ENCODE data around the gene C1orf122.

The C1orf122 gene

DNA sequence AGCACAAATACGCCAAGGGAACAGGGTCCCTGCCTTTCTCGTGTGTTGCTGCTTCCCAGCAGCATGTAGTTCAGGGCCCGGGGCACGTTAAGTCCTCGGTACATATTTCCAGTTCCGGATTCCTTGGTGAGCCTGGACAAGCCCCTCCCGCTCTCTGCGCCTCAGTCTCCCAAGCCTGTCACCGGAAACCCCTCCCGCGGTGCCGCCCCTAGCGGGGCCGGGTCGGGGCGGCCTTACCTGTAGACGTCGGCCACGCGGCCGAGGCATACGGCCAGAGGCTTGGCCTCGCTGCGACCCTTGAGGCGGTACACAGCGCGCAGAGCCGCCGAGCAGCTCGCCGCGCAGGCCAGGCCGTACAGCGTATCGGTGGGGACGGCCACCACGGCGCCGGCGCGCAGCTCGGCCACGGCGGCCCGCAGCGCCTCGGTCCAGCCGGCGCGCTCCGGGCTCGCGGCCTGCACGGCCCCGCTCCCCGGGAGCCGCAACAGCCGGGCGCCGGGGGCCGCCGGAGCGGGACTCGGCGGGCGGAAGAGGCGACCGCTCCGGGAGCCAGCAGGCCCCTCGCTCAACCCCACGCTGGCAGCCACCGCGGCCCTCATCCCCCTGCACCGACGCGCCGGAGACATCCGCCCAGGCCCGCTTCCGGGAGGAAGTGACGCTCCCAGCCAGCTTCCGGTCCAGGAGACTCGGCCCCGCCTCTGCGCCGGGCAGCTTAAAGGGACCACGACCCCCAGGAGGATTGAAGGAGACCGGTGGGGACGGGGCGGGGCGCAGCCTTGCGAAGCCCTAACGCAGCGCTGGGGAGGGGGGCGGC lies at the start of gene C1orf122, which contains the start of gene YRDC:
TSS of gene C1orf122 (plus strand) at position 236 of the 814 bp plus-strand sequence. CDS start 615 bp downstream, outside the sequence.
TSS of gene YRDC (minus strand) at position 654 of the 814 bp plus-strand sequence. CDS start at position 626, 28 bp downstream.
- TF ChIP-seq, protein P1, sequence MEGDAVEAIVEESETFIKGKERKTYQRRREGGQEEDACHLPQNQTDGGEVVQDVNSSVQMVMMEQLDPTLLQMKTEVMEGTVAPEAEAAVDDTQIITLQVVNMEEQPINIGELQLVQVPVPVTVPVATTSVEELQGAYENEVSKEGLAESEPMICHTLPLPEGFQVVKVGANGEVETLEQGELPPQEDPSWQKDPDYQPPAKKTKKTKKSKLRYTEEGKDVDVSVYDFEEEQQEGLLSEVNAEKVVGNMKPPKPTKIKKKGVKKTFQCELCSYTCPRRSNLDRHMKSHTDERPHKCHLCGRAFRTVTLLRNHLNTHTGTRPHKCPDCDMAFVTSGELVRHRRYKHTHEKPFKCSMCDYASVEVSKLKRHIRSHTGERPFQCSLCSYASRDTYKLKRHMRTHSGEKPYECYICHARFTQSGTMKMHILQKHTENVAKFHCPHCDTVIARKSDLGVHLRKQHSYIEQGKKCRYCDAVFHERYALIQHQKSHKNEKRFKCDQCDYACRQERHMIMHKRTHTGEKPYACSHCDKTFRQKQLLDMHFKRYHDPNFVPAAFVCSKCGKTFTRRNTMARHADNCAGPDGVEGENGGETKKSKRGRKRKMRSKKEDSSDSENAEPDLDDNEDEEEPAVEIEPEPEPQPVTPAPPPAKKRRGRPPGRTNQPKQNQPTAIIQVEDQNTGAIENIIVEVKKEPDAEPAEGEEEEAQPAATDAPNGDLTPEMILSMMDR (IDR thresholded peaks at IDR 0.05; ENCODE audit: low read depth, low read length): no peak
- in situ Hi-C loops (cut with HindIII; ENCODE audit: low sequenced_read_pairs): no loop called here
- peak; percentile 95 for DNase-seq (ENCODE audit: low read depth, low spot score)
- H3K4me3 ChIP-seq (ENCODE audit: low read depth, low read length): peak within 1 kb of the TSS; percentile 85

DNA sequence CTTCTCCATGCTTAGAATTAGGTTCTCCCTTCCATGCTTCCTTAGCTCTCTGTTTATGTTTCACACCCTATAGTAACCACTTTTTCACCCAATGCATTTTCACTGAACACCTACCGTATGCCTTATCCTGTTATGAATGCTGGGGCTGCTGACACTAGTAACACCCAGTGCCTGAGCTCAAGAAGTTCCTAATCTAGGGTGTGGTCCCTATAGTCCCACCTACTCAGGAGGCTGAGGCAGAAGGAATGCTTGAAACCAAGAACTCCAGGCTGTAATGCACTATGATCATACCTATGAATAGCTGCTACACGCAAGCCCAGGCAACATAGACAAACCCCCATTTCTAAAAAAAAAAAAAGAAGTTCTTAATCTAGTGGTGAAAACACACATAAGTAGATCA lies 48.1 kb upstream of the C1orf122 start:
- TF ChIP-seq, protein P1 (IDR thresholded peaks at IDR 0.05; ENCODE audit: low read depth, low read length): no peak
- DNase-seq (ENCODE audit: low read depth, low spot score): no peak
- no peak overlapping the region for H3K4me3 ChIP-seq (ENCODE audit: low read depth, low read length)
- in situ Hi-C loops (cut with HindIII; ENCODE audit: low sequenced_read_pairs): no loop called here

DNA sequence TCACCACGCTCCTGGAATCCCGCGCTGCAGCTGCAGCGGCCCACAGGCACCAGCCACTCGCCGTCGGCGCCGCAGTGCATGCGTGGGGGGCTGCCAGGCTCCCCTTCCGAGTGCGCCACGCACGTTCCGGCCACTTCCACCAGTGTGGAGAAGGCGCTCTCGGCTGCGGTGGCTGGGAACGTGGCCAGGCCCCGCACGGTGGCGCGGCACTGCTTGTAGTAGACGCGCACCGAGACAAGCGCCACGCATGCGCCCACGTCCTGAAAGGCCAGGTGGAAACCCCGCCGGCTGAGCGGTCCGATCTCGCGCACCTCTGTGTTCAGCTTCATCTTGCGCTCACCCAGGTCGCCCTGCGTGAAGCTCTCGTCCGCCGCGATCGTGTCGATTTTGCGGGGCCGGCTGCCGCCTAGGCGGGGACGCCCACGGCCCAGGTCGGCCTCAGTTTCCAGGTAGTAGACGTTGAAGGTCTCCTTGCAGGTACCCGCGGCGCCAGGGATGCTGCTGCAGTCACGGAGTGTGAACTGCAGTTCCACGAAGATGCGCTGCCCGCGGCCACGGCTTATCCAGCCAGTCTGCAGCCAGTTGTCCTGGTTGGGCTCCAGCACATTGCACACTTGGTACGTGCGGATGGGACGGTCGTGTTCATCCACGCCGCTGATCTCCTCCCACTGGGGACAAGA lies 46.0 kb upstream of the C1orf122 start:
- in situ Hi-C loops (cut with HindIII; ENCODE audit: low sequenced_read_pairs): no loop called here
- TF ChIP-seq, protein P1 (IDR thresholded peaks at IDR 0.05; ENCODE audit: low read depth, low read length): no peak
- DNase-seq (ENCODE audit: low read depth, low spot score): no peak
- no peak overlapping the region for H3K4me3 ChIP-seq (ENCODE audit: low read depth, low read length)

DNA sequence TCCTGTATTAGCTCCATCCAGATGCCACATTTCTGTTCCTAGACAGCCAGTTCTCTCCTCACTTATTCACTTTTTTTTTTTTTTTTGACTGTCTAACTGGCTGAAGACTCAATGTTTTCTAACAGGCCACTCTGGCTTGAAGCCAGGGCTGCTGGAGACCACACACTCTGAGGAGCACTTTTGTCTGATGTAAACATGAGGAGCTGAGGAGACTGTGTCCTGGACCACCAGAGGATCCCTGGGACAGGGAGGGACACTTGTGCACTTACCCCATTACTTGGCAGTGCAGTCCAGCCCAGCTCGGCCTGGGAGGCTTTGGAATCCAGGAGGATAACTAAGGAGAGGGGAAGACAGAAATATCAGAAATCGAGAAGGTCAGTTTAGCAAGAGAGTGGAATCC lies 45.1 kb upstream of the C1orf122 start:
- TF ChIP-seq, protein P1 (IDR thresholded peaks at IDR 0.05; ENCODE audit: low read depth, low read length): no peak
- no peak overlapping the region for H3K4me3 ChIP-seq (ENCODE audit: low read depth, low read length)
- in situ Hi-C loops (cut with HindIII; ENCODE audit: low sequenced_read_pairs): no loop called here
- no peak for DNase-seq (ENCODE audit: low read depth, low spot score)

DNA sequence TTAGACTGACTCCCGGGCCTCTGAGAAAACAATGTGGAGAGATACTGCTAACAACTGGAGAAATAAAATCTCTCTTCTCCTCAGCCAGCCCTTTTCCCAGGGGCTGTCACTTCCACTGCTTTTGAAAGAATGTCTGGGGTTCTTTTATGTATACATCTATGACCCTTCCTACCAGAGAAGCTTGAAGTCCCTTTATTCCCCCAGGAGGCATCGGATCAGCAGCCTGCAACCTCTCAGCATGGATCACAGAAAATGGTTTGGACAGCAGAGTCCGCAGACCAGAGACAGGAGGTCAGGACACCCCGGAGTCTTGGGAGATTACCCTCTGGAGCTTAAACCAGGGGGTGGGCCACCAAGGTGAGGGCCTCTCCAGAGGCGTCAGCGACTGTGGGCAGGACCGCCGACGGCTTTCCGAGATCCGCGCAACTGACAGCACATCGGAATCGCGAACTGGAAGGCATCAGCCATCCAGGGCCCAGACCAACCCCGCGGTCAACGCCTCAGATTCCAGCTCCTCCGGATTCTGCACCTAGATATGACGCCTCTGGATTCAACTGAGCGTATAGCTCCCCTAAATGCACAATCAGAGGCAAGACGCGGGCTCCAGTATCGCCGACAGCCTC lies 43.7 kb upstream of the C1orf122 start:
- TF ChIP-seq, protein P1 (IDR thresholded peaks at IDR 0.05; ENCODE audit: low read depth, low read length): no peak
- in situ Hi-C loops (cut with HindIII; ENCODE audit: low sequenced_read_pairs): no loop called here
- H3K4me3 ChIP-seq (ENCODE audit: low read depth, low read length): no peak overlapping the region
- no peak for DNase-seq (ENCODE audit: low read depth, low spot score)

DNA sequence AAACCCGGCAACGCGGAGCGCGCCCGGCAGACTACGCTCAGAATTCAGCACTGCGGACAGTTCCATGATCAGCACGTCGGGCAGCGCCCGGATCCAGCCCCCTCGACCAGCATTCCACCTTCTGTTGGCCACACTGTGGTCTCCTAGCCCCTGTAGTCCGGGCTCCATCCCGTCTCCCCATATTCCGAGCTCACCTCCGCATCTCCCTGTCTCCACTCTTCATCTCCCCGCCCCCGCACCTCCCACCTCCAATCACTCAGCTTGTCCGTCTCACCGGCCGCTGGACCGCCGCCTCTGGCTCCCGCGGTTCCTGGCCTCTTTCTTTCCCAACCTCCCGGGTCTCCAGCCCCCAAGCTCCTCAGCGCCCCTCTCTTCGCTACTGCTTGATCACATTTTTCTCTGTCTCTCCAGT lies 43.2 kb upstream of the C1orf122 start:
- peak; percentile 24 for DNase-seq (ENCODE audit: low read depth, low spot score)
- no peak overlapping the region for H3K4me3 ChIP-seq (ENCODE audit: low read depth, low read length)
- in situ Hi-C loops (cut with HindIII; ENCODE audit: low sequenced_read_pairs): no loop called here
- TF ChIP-seq, protein P1 (IDR thresholded peaks at IDR 0.05; ENCODE audit: low read depth, low read length): no peak

Data from astrocyte of the spinal cord (primary cell).